Endothelial cell of umbilical vein (primary cell): ENCODE measurements around the gene TSFM.

Experiments used
- CTCF ChIP-seq, 2 donors: IDR thresholded peaks; 1 replicate in 1 of 2; 2 replicates in 1 of 2; pipeline ENCODE4 v1.5.1; 2011; ENCODE audit warnings: low read length in 2 of 2, mild to moderate bottlenecking in 2 of 2, moderate library complexity in 2 of 2, control low read depth in 1 of 2, inconsistent platforms in 1 of 2, low read depth in 1 of 2; ENCODE audit not compliant: insufficient read depth in 1 of 2; ENCODE audit errors: extremely low read depth in 1 of 2
- EZH2 ChIP-seq: IDR thresholded peaks from 2 replicates; pipeline ENCODE4 v1.6.1; 2012; ENCODE audit warnings: borderline replicate concordance, low read depth, mild to moderate bottlenecking, moderate library complexity, low read length, inconsistent platforms; ENCODE audit not compliant: severe bottlenecking
- JUN ChIP-seq: IDR thresholded peaks from 2 replicates; pipeline ENCODE4 v1.6.1; 2011; ENCODE audit warnings: borderline replicate concordance, low read depth; ENCODE audit not compliant: insufficient read length, insufficient read depth
- MAX ChIP-seq: IDR thresholded peaks from 2 replicates; pipeline ENCODE4 v1.6.1; 2011; ENCODE audit not compliant: insufficient read depth, insufficient read length
- MYC ChIP-seq: IDR thresholded peaks from one replicate; pipeline ENCODE4 v1.6.1; 2011; ENCODE audit warnings: mild to moderate bottlenecking, low read depth, low read length
- POLR2A ChIP-seq: IDR thresholded peaks from 2 replicates; pipeline ENCODE4 v1.6.1; 2012; ENCODE audit warnings: low read depth, mild to moderate bottlenecking, control low read depth, low read length
- POLR2AphosphoS5 ChIP-seq: IDR thresholded peaks from 2 replicates; pipeline ENCODE4 v1.6.1; 2012; ENCODE audit warnings: low read depth, mild to moderate bottlenecking, control low read depth, low read length, moderate library complexity; ENCODE audit not compliant: insufficient read depth

DNA sequence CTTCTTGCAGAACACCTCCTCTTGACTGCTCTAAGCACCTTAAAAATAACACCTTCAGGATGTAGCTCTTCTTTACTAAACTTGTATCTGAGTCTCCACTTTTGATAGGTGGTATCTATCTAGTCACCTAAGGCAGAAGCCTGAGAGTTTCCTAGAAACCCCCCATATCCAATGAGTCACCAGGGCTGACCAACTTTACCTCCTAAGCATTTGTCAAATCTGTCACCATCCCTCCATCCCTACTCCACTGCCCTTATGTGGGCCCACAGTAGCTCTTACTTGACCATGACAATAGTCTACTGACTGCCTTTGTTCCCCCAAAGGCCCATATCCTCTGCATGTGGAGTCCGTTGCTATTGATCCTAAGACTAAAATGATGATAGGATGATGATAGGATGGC is 20.0 kb downstream of the TSFM start:
- no peak for TF ChIP-seq CTCF (IDR thresholded peaks at IDR 0.05; ENCODE audit: extremely low read depth in 1 of 2, insufficient read depth in 1 of 2, low read depth in 1 of 2, low read length in 2 of 2)
- TF ChIP-seq EZH2 = no peak
- TF ChIP-seq POLR2AphosphoS5 = no peak
- TF ChIP-seq POLR2A = no peak
- TF ChIP-seq MAX = no peak
- no peak for TF ChIP-seq MYC
- no peak for TF ChIP-seq JUN
